HepG2 (cell line): ENCODE data around the gene SPATA31E1. TPM values are rescaled to one million over a fixed set of nuclear protein-coding genes. Genes with fewer than 3 reads are reported as not detected.

Source experiments
- ATAC-seq: fragments of 200-7000 bp; cut with Tn5 transposase; 3 replicates; pipeline ENCODE4 v1.9.1; 2020; ENCODE audit warnings: mild to moderate bottlenecking, moderate library complexity
- BruUV-seq: library from RNA; stranded (reverse); fragments of 400-500 nt; replicated peaks from 2 replicates; lab custom pipeline; 2021; lab: Mats Ljungman, UMichigan
- CTCF ChIA-PET: fragments of 300-600 bp; formaldehyde crosslinking; extraction: SDS; loops from one replicate; lab custom pipeline; 2021; ENCODE audit warnings: low total read pairs, inconsistent platforms, low intra/inter-chr PET ratio; lab: Yijun Ruan, JAX
- POLR2A ChIA-PET: fragments of 350-600 bp; sonication (Branson Sonifier 250); formaldehyde crosslinking; loops from one replicate; lab custom pipeline; 2020; ENCODE audit warnings: antibody characterized with exemption, inconsistent platforms; lab: Yijun Ruan, JAX
- DNase-seq: peaks from one replicate; pipeline ENCODE4 v3.0.0-alpha.2; 2015; ENCODE audit warnings: low spot score
- FAIRE-seq: peaks from 3 replicates; lab custom pipeline; 2011; peaks lifted over from hg19 to GRCh38; lab: Jason Lieb, UNC
- H2AFZ ChIP-seq: one replicate; pipeline ENCODE4 v1.6.1; 2011; ENCODE audit warnings: low read length, inconsistent platforms
- H3K27ac ChIP-seq: fragments of 300-600 bp; 3 replicates; pipeline ENCODE4 v1.8.0; 2011; ENCODE audit warnings: mixed run types, mild to moderate bottlenecking, mixed read lengths, low read length, inconsistent platforms; ENCODE audit not compliant: insufficient read depth; ENCODE audit errors: extremely low read length
- H3K27me3 ChIP-seq, 2 experiments: fragments of 200-600 bp in 1 of 2; 2 replicates in 1 of 2; 3 replicates in 1 of 2; pipeline versions ENCODE4 v1.6.0 to v1.8.0; 2011; ENCODE audit warnings: low read length in 2 of 2, mild to moderate bottlenecking in 2 of 2, moderate library complexity in 2 of 2, inconsistent platforms in 1 of 2; ENCODE audit not compliant: insufficient read depth in 2 of 2, control insufficient read depth in 1 of 2
- H3K36me3 ChIP-seq, 2 experiments: fragments of 200-600 bp in 1 of 2; replicated peaks in 1 of 2; 2 replicates in 1 of 2; 3 replicates in 1 of 2; pipeline versions ENCODE4 v1.5.1 to v1.8.0; 2011; ENCODE audit warnings: low read length in 2 of 2, inconsistent platforms in 1 of 2; ENCODE audit not compliant: insufficient read depth in 2 of 2, control insufficient read depth in 1 of 2
- H3K4me1 ChIP-seq: 2 replicates; pipeline ENCODE4 v1.5.1; 2012; ENCODE audit warnings: low read length, inconsistent platforms; ENCODE audit not compliant: insufficient read depth
- H3K4me2 ChIP-seq: 2 replicates; pipeline ENCODE4 v1.6.0; 2011; ENCODE audit warnings: low read depth, low read length, inconsistent platforms
- H3K4me3 ChIP-seq, 3 experiments: fragments of 200-600 bp in 1 of 3; sonication (generic), shearing (Covaris generic) in 1 of 3; replicated peaks in 1 of 3; 2 replicates each; pipeline ENCODE4 v1.5.1; 2011 to 2016; ENCODE audit warnings: low read length in 3 of 3, inconsistent platforms in 2 of 3, low read depth in 2 of 3, mild to moderate bottlenecking in 2 of 3, control low read depth in 1 of 3, mixed read lengths in 1 of 3; ENCODE audit not compliant: insufficient read depth in 1 of 3
- H3K79me2 ChIP-seq: one replicate; pipeline ENCODE4 v1.6.1; 2011; ENCODE audit warnings: low read length, inconsistent platforms; ENCODE audit not compliant: insufficient read depth
- H3K9ac ChIP-seq: 2 replicates; pipeline ENCODE4 v1.6.0; 2011; ENCODE audit warnings: mild to moderate bottlenecking, low read depth, low read length, inconsistent platforms; ENCODE audit not compliant: insufficient read depth
- H3K9me3 ChIP-seq: 2 replicates; pipeline ENCODE4 v1.5.1; 2012; ENCODE audit warnings: mild to moderate bottlenecking, low read length
- H4K20me1 ChIP-seq: 2 replicates; pipeline ENCODE4 v1.6.0; 2011; ENCODE audit warnings: inconsistent platforms, mild to moderate bottlenecking, low read length, moderate library complexity; ENCODE audit not compliant: insufficient read depth
- AHDC1 ChIP-seq: sonication (generic); formaldehyde crosslinking; IDR thresholded peaks from 2 replicates; pipeline ENCODE4 v1.5.1; 2020; ENCODE audit warnings: mild to moderate bottlenecking, missing genetic modification reagents, borderline replicate concordance
- ARNTL ChIP-seq: sonication (generic); formaldehyde crosslinking; IDR thresholded peaks from 2 replicates; pipeline ENCODE4 v1.4.0; 2020; ENCODE audit warnings: mild to moderate bottlenecking, missing genetic modification reagents
- GFI1 ChIP-seq: sonication (generic); formaldehyde crosslinking; IDR thresholded peaks from 2 replicates; pipeline ENCODE4 v1.5.0; 2020; ENCODE audit warnings: missing genetic modification reagents, mild to moderate bottlenecking, borderline replicate concordance
- GLMP ChIP-seq: sonication (generic); formaldehyde crosslinking; IDR thresholded peaks from 2 replicates; pipeline ENCODE4 v1.9.0; 2021; ENCODE audit warnings: missing genetic modification reagents, mild to moderate bottlenecking, borderline replicate concordance
- RXRB ChIP-seq: IDR thresholded peaks from 2 replicates; pipeline ENCODE4 v1.6.1; 2016; ENCODE audit warnings: borderline replicate concordance, missing genetic modification reagents, missing compliant biosample characterization
- TRAFD1 ChIP-seq: sonication (generic); formaldehyde crosslinking; IDR thresholded peaks from 2 replicates; pipeline ENCODE4 v1.5.1; 2020; ENCODE audit warnings: missing genetic modification reagents, mild to moderate bottlenecking, borderline replicate concordance
- ZNF3 ChIP-seq: IDR thresholded peaks from 2 replicates; pipeline ENCODE4 v1.7.0; 2017; ENCODE audit warnings: inconsistent platforms
- ZNF639 ChIP-seq: conservative IDR thresholded peaks from 2 replicates; pipeline ENCODE4 v1.6.1; 2018; ENCODE audit warnings: missing genetic modification reagents
- WGBS: methylation state at CpG from one replicate; pipeline ENCODE4 v1.1.6; 2017; ENCODE audit warnings: low lambda C conversion rate; 5-methylcytosine and 5-hydroxymethylcytosine counted together
- in situ Hi-C: cut with HindIII; loops from 2 replicates; pipeline ENCODE4 v1.10.0; 2017; ENCODE audit warnings: low pct_unique_long_range_greater_than_20kb; ENCODE audit not compliant: extremely low pct_ligation_motif_present
- intact Hi-C: fragments of 100-400 bp; cut with micrococcal nuclease; formaldehyde crosslinking; loops from one replicate; pipeline ENCODE4 v1.10.0; 2022; ENCODE audit not compliant: unreplicated experiment
- polyA plus RNA-seq, 8 experiments: library from polyadenylated mRNA; depleted of rRNA in 3 of 8; stranded (reverse) in 7 of 8; unstranded in 1 of 8; fragments of >200 nt; fragmentation: Illumina TruSeq in 4 of 8; extraction: Trizol in 4 of 8; gene quantifications; 2 replicates each; pipeline versions ENCODE4 v1.2.1 to v1.2.3, GENCODE V29; 2011 to 2016; ENCODE audit warnings: low read depth in 4 of 8, missing spikeins in 1 of 8, mixed read lengths in 1 of 8; ENCODE audit not compliant: insufficient read depth in 1 of 8
- total RNA-seq, 5 experiments: library from RNA; depleted of rRNA; stranded (reverse); fragments of >200 nt; fragmentation: Illumina TruSeq; extraction: Trizol; gene quantifications; 2 replicates each; pipeline ENCODE4 v1.2.3, GENCODE V29; 2016; ENCODE audit warnings: low read depth in 1 of 5

SPATA31E1 gene
- total and polyA plus RNA-seq, 2 of the 13 experiments (the other 11 are each of a cell fraction or from before 2014, with no cell fraction given): not detected

GRCh38 chr9:87840134-87840533 is 42.5 kb upstream of the SPATA31E1 start:
- ATAC-seq (no peak), FAIRE-seq (no peak), DNase-seq (no peak)
- TF ChIP-seq AHDC1 (CRISPR knock-in tag): no peak
- no peak for TF ChIP-seq ZNF3
- TF ChIP-seq GLMP (CRISPR knock-in tag): no peak
- no peak for TF ChIP-seq ZNF639 (CRISPR knock-in tag)
- TF ChIP-seq GFI1 (CRISPR knock-in tag): no peak
- no peak for TF ChIP-seq RXRB
- no peak for TF ChIP-seq ARNTL
- TF ChIP-seq TRAFD1: no peak
- ChIA-PET POLR2A (no interaction called here), CTCF (no interaction called here)
- Histone ChIP-seq H2AFZ (no peak overlapping the region), H3K4me3 (no peak overlapping the region), H3K4me2 (no peak overlapping the region), H3K79me2 (no peaks in the 10 kb centered on the region), H3K27me3 (peaks cover 2% of the 10 kb centered on the region in 2 experiments; a peak in 2 of 5 replicates), H3K9ac (no peak overlapping the region), H4K20me1 (no peaks in the 10 kb centered on the region), H3K36me3 (no peaks in the 10 kb centered on the region), H3K27ac (no peak overlapping the region), H3K4me1 (no peaks in the 10 kb centered on the region), H3K9me3 (no peaks in the 10 kb centered on the region)
- in situ Hi-C loops: no loop called here
- intact Hi-C loops: no loop called here
- WGBS: 3% methylated on average over 1 of the region's 1 CpG
- no TSS peak for BruUV-seq
